K562 (cell line): ENCODE measurements around the gene RNU11. TPM values are rescaled to one million over a fixed set of nuclear protein-coding genes. Genes with fewer than 3 reads are reported as not detected.

Source experiments
- ATF4 ChIP-seq: fragments of 450-650 bp; formaldehyde crosslinking; IDR thresholded peaks from 2 replicates; pipeline ENCODE4 v1.4.0; 2022; ENCODE audit warnings: mild to moderate bottlenecking, moderate library complexity
- CCNT2 ChIP-seq: IDR thresholded peaks from 2 replicates; pipeline ENCODE4 v1.6.1; 2011; ENCODE audit warnings: borderline replicate concordance, low read depth, mild to moderate bottlenecking, moderate library complexity, mixed read lengths, low read length; ENCODE audit not compliant: insufficient read length; ENCODE audit errors: extremely low read depth
- CSDE1 ChIP-seq, 2 experiments: fragments of 450-650 bp; IDR thresholded peaks; 2 replicates each; pipeline ENCODE4 v1.6.1; 2016; ENCODE audit warnings: mild to moderate bottlenecking in 1 of 2
- E2F6 ChIP-seq, 2 experiments: IDR thresholded peaks; 2 replicates each; pipeline ENCODE4 v1.6.1; 2011; ENCODE audit warnings: borderline replicate concordance in 1 of 2, control low read depth in 1 of 2, low read depth in 1 of 2, low read length in 1 of 2, mild to moderate bottlenecking in 1 of 2, mixed read lengths in 1 of 2, moderate library complexity in 1 of 2; ENCODE audit not compliant: insufficient read depth in 1 of 2, insufficient read length in 1 of 2, poor library complexity in 1 of 2, severe bottlenecking in 1 of 2; ENCODE audit errors: extremely low read depth in 1 of 2
- ETV5 ChIP-seq: sonication (generic); formaldehyde crosslinking; IDR thresholded peaks from 2 replicates; pipeline ENCODE4 v1.4.0; 2020; ENCODE audit warnings: low read depth, mild to moderate bottlenecking, missing genetic modification reagents
- EWSR1 ChIP-seq: fragments of 450-650 bp; IDR thresholded peaks from 2 replicates; pipeline ENCODE4 v1.6.1; 2018; ENCODE audit warnings: borderline replicate concordance, mild to moderate bottlenecking, low read depth, moderate library complexity; ENCODE audit not compliant: partially characterized antibody
- HDAC3 ChIP-seq: fragments of 450-650 bp; IDR thresholded peaks from 2 replicates; pipeline ENCODE4 v1.6.1; 2018; ENCODE audit warnings: borderline replicate concordance, mild to moderate bottlenecking, moderate library complexity; ENCODE audit not compliant: partially characterized antibody
- KLF16 ChIP-seq: IDR thresholded peaks from 2 replicates; pipeline ENCODE4 v1.6.1; 2016; ENCODE audit warnings: antibody characterized with exemption
- L3MBTL2 ChIP-seq: fragments of 450-650 bp; IDR thresholded peaks from 2 replicates; pipeline ENCODE4 v1.6.1; 2016; ENCODE audit warnings: mild to moderate bottlenecking, moderate library complexity
- NBN ChIP-seq: fragments of 450-650 bp; IDR thresholded peaks from 2 replicates; pipeline ENCODE4 v1.6.1; 2016; ENCODE audit warnings: low read depth, mild to moderate bottlenecking
- NCOA6 ChIP-seq: fragments of 450-650 bp; IDR thresholded peaks from 2 replicates; pipeline ENCODE4 v1.6.1; 2017; ENCODE audit warnings: mild to moderate bottlenecking
- TOE1 ChIP-seq, 2 experiments: fragments of 450-650 bp in 1 of 2; sonication (generic) in 1 of 2; formaldehyde crosslinking in 1 of 2; IDR thresholded peaks; 2 replicates each; pipeline versions ENCODE4 v1.7.1 to v1.8.0; 2016 to 2022; ENCODE audit warnings: borderline replicate concordance in 2 of 2, mild to moderate bottlenecking in 2 of 2, antibody characterized with exemption in 1 of 2, inconsistent platforms in 1 of 2, low read depth in 1 of 2, missing genetic modification reagents in 1 of 2, moderate library complexity in 1 of 2
- ZNF197 ChIP-seq: fragments of 200-800 bp; sonication (Bioruptor generic); IDR thresholded peaks from 2 replicates; pipeline ENCODE4 v1.6.1; 2016; ENCODE audit warnings: low read depth, missing genetic modification characterization, missing compliant biosample characterization
- ZNF354B ChIP-seq: fragments of 250-450 bp; sonication (Bioruptor Pico); IDR thresholded peaks from 2 replicates; pipeline ENCODE4 v1.4.0; 2020
- polyA plus RNA-seq, 8 experiments: library from polyadenylated mRNA; depleted of rRNA in 4 of 8; stranded (reverse) in 5 of 8; unstranded in 3 of 8; fragments of >200 nt; fragmentation: Nextera tagmentation in 2 of 8; fragmentation: Illumina TruSeq in 1 of 8; extraction: Ambion mirVana in 2 of 8; extraction: Trizol in 1 of 8; gene quantifications; 2 replicates each; pipeline versions ENCODE4 v1.2.1 to v1.2.3, GENCODE V29; 2011 to 2014; ENCODE audit warnings: inconsistent platforms in 1 of 8, missing spikeins in 1 of 8
- total RNA-seq, 7 experiments: library from RNA; depleted of rRNA in 6 of 7; stranded (reverse); fragments of >200 nt in 6 of 7; fragmentation: Illumina TruSeq in 2 of 7; extraction: Trizol in 2 of 7; gene quantifications; 2 replicates each; pipeline versions ENCODE4 v1.2.1 to v1.2.3, GENCODE V29; 2011 to 2021; ENCODE audit warnings: low replicate concordance in 1 of 7
- TF ChIP-seq, protein P1 (sequence below): sonication (generic); formaldehyde crosslinking; IDR thresholded peaks from 2 replicates; pipeline ENCODE4 v1.8.0; 2022; ENCODE audit warnings: mild to moderate bottlenecking, missing genetic modification reagents

RNU11 gene
- total and polyA plus RNA-seq, 9 of the 15 experiments (the other 6 are each of a cell fraction or from before 2014, with no cell fraction given), result not detected

- TF ChIP-seq, protein P1, sequence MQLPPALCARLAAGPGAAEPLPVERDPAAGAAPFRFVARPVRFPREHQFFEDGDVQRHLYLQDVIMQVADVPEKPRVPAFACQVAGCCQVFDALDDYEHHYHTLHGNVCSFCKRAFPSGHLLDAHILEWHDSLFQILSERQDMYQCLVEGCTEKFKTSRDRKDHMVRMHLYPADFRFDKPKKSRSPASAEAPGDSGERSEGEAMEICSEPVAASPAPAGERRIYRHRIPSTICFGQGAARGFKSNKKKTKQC (CRISPR knock-in tag), result no peak
- TF ChIP-seq ETV5 (0 out of 2 replicates have a peak, but pooled peaks have one; percentile 27), ZNF197 (CRISPR knock-in tag) (no peak), KLF16 (peak; percentile 46; the same call in 1 of the 2 replicates), NCOA6 (no peak), EWSR1 (no peak), ZNF354B (CRISPR knock-in tag) (no peak), ATF4 (CRISPR knock-in tag) (no peak), HDAC3 (peak; percentile 26), TOE1 (IDR thresholded peaks at IDR 0.05; ENCODE audit: borderline replicate concordance) (0 out of 2 replicates have a peak, but pooled peaks have one; percentile 24), TOE1 (CRISPR knock-in tag; IDR thresholded peaks at IDR 0.05; ENCODE audit: borderline replicate concordance, low read depth) (no peak), E2F6 (IDR thresholded peaks at IDR 0.05; ENCODE audit: borderline replicate concordance in 1 of 2, extremely low read depth in 1 of 2, insufficient read depth in 1 of 2, insufficient read length in 1 of 2, low read depth in 1 of 2, low read length in 1 of 2, poor library complexity in 1 of 2, severe bottlenecking in 1 of 2) (no peak), L3MBTL2 (peak; percentile 43; the same call in 1 of the 2 replicates), NBN (peak; percentile 47; the same call in 1 of the 2 replicates), CCNT2 (no peak), CSDE1 (IDR thresholded peaks at IDR 0.05) (no peak)
Measured at GRCh38 chr1:28602536-28603439, 45.6 kb upstream of the RNU11 start (continued).
